GM18507 (cell line): ENCODE measurements around the gene KIF4A.

Source experiments
- DNase-seq: peaks from one replicate; pipeline ENCODE4 v3.0.0; 2011; ENCODE audit warnings: low read depth; ENCODE audit not compliant: insufficient read length; ENCODE audit errors: extremely low spot score
- FAIRE-seq: peaks from 2 replicates; lab custom pipeline; 2011; peaks lifted over from hg19 to GRCh38; lab: Jason Lieb, UNC

KIF4A gene

DNA sequence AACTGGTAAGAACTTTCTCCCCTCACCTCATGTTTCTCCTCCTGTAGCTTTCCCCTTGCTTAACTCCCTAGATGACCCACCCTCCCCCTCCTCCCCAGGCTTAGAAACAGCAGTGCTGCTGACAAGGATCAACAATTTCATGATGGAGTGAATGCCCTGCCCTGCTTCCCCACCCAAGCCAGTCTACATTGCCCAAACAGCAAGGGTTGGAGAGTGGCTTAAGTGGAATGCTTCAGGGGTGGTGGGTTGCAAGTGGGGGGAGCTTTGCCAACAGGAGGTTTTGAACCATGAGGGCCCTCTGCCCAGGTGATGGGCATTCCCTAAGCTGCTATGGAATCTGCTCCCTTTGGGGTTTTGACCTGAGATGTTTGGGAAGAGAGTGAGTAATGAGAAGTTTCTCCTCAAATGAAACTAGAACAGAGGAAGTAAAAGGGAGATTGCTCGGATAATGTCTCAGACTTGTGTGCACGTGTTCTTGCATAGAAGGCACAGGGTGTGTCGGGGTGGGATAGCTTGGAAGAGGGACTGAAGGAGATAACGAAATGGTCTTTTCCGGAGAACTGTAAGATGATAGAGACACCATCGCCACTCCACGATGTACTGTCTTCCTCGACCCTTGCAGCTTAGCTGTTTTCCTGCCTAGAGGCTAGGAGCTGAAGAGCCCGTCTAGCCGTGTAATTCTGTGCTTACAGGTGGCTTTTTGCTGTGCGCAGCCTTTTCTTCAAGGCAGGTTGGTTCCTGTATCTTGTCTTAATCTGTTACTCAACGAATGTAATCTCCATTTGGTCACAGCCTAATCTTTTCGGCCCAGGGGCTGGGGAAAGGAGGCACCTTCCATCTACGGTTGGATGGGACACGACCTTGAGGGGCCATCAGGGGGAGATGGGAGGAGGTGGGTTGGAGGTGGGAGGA is 143.3 kb downstream of the KIF4A start:
- DNase-seq (no peak), FAIRE-seq (no peak)

DNA sequence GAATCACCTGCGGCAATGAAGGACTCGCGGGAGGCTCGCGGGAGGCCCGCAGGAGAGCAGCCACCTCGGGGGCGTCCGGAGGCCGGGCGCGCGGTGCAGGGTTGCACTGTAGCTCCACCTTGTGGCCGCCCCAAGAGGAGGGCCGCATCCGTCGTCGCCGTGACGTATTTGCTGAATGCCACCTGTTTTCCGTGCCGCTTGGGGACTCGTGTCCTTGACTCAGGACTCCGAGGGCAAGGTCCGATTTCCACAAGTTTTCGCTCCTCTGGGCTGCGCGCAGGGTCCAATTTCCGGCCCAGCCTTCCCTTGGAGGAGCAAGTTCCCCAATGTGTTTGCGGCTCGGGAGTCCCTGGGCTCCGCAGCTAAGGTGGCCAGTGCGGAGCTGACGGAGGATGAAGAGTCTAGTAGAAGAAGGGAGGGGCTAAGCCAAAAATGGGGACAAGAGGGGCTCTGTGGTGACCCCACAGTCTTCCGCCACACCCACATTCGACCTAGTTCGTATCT is 144.0 kb downstream of the KIF4A start:
- DNase-seq (peak; percentile 65), FAIRE-seq (peak; percentile 93)

DNA sequence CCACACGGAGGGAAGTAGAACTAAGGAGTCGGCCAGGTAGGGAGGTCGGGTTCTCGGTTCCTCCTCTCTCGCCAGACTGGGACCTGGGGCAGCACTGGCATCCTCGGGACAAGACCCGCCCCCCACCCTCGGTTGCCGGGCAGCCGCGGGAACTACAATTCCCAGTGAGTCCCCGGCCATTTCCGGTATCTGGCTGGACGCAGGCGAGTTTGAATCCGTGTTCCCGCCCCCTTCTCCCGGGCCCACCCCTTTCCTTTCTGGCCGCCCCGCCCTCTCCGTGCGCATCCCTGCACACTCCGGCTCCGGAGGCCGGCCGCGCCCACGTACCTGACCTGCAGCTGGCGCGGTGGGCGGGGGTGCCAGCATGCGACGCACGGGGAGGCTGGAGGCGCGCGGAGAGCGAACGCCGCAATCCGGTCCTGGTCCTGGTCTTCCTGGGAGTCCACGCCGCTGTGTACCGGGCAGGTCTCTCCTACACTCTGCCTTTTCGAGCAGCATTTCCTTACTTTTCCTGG is 144.5 kb downstream of the KIF4A start:
- DNase-seq = peak; percentile 70
- FAIRE-seq = peak; percentile 84

DNA sequence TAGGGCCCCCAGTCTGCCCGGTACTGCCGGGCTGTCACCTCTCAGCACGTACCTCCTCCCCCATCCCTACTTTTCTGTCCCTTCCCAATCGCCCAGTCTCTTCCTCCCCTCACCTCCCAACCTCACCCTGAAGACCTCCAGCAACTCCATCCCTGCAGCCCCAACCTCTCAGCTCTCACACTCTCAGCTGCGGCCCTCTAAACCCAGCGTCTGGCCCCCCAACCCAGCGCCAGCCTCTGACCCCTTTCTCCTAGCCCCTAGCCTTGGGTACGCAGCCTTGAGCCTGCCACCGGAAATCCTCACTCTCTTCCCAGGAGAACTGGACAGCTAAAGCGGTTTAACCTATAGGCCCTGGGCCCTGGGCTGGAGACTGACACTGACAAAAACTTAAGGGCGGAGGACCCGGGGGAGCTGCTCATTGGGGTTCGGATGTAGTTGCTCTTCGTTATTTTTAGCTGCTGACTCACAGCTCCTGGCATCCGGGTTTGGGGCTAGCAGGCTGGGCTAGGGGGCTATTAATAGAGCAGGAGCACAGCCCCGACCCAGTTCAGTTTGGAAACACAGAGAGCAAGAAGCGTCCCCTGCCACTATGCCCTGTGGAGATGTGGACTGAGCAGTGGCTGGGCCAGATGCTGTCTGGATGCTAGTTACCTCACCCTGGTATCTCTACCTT is 145.1 kb downstream of the KIF4A start:
- FAIRE-seq = no peak
- no peak for DNase-seq

DNA sequence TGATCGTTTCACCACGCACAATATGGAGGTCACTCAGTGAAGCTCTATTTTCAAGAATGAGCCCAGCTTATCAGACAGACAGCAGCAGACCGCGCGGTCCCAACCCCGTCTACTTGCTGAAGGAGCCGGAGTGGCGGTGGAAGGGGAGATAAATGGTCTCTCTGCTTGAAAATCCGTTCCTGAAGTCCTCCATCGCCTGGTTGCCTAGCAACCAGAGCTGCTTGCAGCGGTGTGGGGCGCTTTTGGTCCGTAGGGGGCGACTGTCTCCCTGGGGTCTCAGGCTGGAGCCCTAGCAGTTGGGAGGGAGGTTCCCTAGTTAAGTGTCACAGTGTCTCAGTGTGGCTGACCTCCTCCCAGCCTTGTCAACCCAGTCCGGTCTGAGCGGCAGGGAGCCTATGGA is 146.4 kb downstream of the KIF4A start:
- FAIRE-seq (peak; percentile 73), DNase-seq (no peak)

DNA sequence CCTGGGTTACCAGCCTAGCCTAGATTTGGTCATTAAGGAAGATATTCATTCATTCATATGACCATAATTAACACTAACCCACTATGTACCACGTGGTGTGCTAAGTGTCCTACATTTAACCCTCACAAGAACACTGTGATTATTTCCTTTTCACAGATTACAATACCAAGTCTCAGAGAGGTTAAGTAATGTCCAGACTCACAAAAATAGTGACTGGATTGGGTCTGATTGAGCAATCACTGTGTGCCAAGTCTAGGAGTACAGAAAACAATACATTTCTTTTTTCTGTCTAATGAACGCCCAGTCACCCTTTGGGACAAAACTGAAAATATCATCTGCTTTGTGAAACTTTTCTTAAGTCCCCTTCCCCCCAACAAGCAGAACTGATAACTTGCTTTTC is 147.1 kb downstream of the KIF4A start:
- DNase-seq = no peak
- FAIRE-seq = no peak

DNA sequence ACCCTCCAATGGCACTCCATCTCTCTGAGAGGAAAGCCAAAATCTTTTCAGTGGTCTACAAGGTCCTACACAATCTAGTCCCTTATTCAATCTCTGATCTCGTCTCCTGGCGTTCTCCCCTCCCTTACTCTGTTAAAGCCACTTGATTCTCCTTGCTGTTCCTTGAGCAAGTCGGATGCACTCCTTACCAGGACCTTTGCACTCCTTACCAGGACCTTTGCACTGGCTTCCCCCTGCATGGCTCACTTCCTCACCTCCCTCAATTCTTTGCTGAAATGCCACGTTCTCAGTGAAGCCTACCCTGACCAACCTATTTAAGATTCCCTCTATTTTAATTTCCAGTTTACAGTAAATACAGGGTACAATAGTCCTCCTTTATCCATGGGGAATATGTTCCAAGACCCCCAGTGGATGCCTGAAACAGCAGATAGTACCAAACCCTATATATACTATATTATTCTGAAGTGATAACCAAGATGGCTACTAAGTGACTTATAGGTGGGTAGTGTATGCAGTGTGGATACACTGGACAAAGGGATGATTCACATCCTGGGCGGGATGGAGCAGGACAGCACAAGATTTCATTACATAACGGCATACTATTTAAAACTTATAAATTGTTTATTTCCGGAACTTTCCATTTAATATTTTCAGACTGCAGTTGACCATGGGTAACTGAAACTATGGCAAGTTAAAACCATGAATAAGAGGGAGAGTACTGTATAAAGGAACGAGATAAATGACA is 148.2 kb downstream of the KIF4A start:
- FAIRE-seq = no peak
- no peak for DNase-seq

DNA sequence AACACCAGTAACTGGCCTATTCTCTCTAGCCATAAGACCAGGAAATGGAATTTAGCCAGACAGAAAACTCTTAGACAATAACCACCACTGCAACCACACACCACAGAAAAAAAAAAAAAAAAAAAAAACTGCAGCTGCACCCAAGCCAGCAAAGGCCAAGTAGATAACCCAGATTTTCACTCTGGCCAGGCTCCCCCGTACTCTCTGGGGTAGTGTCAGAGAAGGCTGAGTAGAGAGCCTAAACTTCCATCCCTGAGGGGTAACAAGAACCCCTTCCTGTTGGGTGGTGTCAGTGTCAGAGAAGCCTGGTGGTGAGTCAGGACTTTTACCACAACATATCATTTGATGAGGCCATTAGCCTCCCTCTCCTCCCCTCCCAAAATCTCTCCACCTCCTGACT is 149.1 kb downstream of the KIF4A start:
- DNase-seq (no peak), FAIRE-seq (peak; percentile 67)

DNA sequence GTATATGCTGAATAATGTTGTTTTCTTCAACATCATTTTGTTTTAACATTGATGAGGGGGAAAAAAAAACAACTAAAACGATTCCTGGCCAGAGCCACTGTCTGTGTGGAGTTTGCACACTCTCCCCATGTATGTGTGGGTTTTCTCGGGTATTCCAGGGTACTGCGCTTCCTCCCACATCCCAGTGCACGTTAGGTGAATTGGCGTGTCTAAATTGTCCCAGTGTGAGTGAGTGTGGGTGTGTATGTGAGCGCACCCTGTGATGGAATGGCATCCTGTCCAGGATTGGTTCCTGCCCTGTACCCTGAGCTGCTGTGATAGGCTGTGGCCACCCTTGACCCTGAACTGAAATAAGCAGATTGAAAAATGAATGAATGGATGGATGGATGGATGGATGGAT is 152.3 kb downstream of the KIF4A start:
- FAIRE-seq (no peak), DNase-seq (no peak)

DNA sequence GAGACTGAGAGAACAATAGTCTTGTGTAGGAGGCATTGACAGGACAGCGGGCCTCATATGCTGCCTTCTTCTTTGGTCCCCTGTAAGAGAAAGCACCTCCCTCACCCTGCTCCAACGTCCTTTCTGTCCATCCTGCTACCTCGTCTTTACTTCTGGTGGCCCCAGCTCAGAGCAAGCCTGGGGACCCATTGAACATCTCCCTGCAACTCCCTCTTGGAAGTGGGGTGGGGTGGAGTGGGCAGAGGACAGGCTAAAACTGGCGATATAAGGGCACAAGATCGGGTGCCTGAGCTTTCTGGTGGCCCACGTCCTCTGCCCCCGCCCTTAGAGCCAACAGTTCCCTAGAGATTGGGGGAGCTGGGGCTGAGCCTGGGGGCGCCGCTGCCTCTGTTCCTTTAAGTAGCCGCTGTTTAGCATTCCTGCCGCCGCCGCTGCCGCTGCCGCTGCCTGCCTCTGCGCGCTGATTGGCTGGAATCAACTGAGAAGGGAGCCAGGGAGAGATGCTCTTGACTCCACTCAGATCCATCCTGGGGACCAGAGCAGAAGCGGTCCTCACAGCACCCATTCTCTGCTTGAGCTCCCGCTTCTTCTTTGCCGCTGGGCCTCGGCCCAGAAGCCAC is 154.5 kb downstream of the KIF4A start, which contains the start of gene DLG3:
Gene DLG3 (plus strand): TSS at position 510 of the 620 bp plus-strand sequence. CDS start 367 bp downstream, outside the sequence.
- no peak for DNase-seq
- no peak for FAIRE-seq

DNA sequence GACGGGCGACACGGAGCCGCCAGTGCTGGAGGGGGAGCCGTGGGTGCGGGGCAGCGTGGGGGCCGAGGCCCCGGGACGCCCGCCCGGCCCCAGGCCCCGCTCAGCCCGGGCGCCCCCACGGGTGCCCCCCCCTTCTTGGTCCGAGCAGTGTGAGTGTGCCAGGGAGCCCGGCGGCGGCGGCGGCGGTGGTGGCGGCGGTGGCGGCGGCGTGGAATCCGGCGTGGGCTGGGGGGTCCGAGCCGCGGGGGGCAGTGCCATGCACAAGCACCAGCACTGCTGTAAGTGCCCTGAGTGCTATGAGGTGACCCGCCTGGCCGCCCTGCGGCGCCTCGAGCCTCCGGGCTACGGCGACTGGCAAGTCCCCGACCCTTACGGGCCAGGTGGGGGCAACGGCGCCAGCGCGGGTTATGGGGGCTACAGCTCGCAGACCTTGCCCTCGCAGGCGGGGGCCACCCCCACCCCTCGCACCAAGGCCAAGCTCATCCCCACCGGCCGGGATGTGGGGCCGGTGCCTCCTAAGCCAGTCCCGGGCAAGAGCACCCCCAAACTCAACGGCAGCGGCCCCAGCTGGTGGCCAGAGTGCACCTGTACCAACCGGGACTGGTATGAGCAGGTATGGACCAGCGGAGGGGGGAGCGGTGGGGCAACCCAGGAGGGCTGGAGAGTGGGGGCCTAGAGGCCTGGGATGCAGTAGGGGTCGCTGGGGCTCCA is 155.2 kb downstream of the KIF4A start:
- DNase-seq (no peak), FAIRE-seq (no peak)

DNA sequence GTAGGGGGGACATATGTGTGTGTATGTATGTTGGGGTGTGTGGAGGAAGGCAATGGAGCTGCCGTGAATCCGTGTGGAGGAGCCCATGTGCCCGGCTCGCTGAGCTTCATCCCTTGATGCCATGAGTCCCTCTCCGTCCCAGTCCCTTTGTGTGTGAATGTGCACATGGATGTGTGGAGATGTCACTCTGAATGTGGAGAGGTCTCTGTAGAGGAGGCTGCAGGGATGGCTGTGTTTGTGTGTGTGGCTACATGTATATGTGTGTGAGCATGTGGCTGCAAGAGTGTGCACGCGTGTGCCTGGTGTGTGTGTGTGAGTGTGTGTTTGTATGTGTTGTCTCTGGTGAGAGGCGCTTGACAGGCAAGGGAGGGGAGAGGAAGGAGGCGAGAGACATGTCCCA is 156.0 kb downstream of the KIF4A start:
- DNase-seq = no peak
- no peak for FAIRE-seq

DNA sequence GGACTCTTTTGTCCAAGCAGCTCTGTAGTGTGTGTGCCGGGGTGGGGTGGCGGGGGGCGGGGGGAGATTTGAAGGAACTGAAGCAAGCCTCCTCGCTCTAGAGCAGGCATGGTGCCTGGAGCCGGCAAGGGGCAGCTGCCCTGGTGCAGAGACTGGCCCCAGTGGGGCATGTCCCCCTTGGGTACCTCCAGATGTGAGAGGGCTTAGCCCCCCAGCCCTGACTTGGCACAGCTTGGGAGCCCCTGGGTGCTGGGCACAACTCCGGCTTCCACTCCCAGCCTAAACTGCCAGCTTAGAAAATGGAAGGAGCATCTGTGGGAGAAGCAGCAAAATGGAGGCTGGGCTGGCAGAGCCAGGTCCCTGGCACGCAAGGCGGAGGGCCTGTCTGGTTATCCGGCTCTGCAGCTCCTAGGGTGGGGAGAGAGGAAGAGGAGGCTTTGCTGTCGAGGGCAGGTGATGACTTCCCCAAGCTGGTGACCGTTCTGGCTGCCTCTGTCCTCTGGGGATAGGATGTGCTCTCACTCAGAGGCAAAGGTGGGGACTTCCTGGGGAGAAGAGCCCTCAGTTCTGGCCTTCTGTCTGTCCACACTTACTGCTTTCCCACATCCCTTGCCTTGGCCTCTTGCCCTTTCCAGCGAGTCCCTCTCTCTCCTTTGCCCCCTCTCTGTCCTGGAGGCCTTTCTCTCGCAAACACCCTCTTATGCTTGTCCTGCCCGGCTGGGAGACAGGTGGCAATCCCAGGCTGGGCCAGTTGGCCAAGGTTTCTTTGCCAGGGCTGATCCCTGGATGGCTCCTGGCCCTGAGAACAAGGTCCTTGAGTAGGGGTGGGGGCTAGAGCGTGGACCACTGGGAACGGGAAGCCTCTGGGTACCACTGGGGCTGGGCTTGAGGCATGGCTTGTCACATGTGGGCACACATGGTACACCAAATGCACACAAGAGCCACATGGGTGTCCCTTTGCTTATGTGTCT is 156.8 kb downstream of the KIF4A start:
- DNase-seq (no peak), FAIRE-seq (no peak)

DNA sequence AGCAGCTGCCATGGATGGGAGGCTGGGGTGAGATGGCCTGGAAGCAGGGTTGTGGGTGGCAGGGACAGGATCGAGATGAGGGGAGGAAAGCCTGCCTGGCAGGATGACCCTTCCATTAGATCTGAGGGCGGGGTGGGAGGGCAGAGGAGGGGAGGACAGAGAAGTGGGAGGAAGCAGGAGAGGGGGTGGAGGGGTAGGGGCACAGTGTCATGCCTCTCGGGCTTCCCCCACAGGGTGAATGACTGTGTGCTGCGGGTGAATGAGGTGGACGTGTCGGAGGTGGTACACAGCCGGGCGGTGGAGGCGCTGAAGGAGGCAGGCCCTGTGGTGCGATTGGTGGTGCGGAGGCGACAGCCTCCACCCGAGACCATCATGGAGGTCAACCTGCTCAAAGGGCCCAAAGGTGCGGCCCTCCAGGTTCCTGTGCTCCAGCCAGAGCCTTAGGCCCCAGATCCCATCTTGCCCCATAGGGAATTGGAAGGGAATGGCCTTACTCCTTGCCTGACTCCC is 159.6 kb downstream of the KIF4A start:
- DNase-seq = no peak
- no peak for FAIRE-seq

DNA sequence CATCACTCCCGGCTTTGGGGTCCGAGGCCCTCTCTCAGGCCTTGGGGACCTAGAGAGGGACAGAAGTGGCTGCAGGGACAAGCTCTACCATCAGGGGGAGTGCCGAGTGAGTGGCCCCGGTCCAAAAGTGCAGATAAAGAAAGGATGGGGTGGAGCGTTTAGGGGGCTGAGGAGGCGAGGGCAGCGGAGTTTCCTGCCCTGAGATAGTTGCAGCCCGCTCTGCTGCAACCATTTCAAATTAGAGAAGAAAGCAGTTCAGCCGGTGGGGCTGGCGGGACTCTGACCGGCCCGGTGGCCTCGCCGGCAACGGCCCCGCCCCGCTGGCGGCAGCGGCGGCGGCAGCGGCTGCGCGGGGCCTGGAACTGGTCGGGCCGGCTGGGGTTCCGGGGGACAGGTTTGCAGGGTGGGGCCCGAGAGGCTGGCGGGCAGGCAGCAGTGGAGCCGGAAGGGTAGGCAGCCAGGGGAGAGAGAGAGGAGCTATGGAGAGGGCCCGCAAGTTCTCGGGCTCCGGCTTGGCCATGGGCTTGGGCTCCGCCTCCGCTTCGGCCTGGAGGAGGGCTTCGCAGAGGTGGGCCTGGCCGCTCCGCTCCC is 162.3 kb downstream of the KIF4A start:
- FAIRE-seq (peak; percentile 89), DNase-seq (no peak)

DNA sequence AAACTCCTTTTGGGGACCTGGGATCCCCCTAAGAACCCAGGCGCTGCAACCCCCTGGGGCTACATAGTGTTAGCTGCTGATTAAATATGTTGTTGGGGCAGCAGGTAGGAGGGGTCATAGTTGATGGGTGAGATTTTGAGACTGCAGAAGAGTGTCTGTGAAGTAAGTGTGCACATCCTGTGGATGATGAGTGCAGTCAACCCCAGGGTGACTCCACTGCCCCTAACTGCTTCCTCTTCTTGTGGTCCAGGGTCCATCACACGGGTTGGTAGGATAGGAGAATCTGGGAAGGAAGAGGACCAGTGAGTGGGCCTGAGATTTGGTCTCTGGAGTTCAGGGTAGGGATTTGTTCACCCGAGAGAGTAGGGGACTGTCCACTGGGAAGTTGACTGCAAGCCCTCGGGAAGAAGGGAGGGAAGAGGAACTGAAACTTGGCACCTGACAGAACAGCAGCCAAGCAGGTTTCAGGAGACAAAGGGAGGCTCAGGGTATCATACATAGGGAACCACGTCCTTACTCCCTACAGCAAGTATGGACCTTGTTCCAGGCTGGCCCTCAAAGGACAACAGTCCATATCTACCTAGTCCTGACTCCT is 163.2 kb downstream of the KIF4A start:
- FAIRE-seq = peak; percentile 91

More for the DNA sequence above, 163.2 kb downstream of the KIF4A start:
- DNase-seq = no peak
